ENCODE measurements around the gene CSNK2A3. TPM values are rescaled to one million over a fixed set of nuclear protein-coding genes. Genes with fewer than 3 reads are reported as not detected.

Gene CSNK2A3
- total RNA-seq, 1 experiment from 2014 or later, result 2.0 TPM

- ATAC-seq, result no peak
- no peaks in the 10 kb centered on the region for H3K27me3 ChIP-seq (ENCODE audit: insufficient read depth, low read length)
- H3K79me2 ChIP-seq (ENCODE audit: insufficient read depth, low read length), result no peaks in the 10 kb centered on the region
- no peak for TF ChIP-seq ZNF274 (IDR thresholded peaks at IDR 0.05; ENCODE audit: low read depth, low read length)
- ChIA-PET CTCF (no interaction called here), POLR2A (no interaction called here), RAD21 (ENCODE audit: low non-redundant PET in 1 of 2, low total read pairs in 2 of 2, uncharacterized antibody in 2 of 2, unreplicated experiment in 2 of 2) (no interaction called here)
- no peak overlapping the region for H2AFZ ChIP-seq (ENCODE audit: low read depth, low read length, poor library complexity, severe bottlenecking)
- no peaks in the 10 kb centered on the region for H3K9me2 ChIP-seq (ENCODE audit: insufficient read depth)
- H3K36me3 ChIP-seq (ENCODE audit: control insufficient read depth in 1 of 2, insufficient read depth in 2 of 2, low read length in 2 of 2), result no peaks in the 10 kb centered on the region
- H3K9me3 ChIP-seq (ENCODE audit: control insufficient read depth in 1 of 2, insufficient read depth in 1 of 2, low read depth in 1 of 2, low read length in 2 of 2), result no peaks in the 10 kb centered on the region
- H3K4me2 ChIP-seq (ENCODE audit: low read length), result no peak overlapping the region
- no peak overlapping the region for H3K4me3 ChIP-seq (replicated peaks in 1 of 2; ENCODE audit: low read depth in 1 of 2, low read length in 2 of 2)
- peaks cover 0 to 11% of the 10 kb centered on the region in 2 experiments; a peak in 3 of 4 replicates for H3K4me1 ChIP-seq (ENCODE audit: control insufficient read depth in 1 of 2, insufficient read depth in 2 of 2, low read length in 2 of 2)
- H3K27ac ChIP-seq (ENCODE audit: low read depth, low read length), result no peak overlapping the region
- H4K20me1 ChIP-seq (ENCODE audit: insufficient read depth), result no peaks in the 10 kb centered on the region
- intact Hi-C loops (cut with micrococcal nuclease), result no loop called here
- no peak for DNase-seq (ENCODE audit: low read depth, low spot score)
- no TSS peak for BruUV-seq (replicated peaks)
- H3K9ac ChIP-seq (ENCODE audit: low read length), result no peak overlapping the region
Measured at GRCh38 chr11:11316651-11317230, 36.3 kb downstream of the CSNK2A3 start.

DNA sequence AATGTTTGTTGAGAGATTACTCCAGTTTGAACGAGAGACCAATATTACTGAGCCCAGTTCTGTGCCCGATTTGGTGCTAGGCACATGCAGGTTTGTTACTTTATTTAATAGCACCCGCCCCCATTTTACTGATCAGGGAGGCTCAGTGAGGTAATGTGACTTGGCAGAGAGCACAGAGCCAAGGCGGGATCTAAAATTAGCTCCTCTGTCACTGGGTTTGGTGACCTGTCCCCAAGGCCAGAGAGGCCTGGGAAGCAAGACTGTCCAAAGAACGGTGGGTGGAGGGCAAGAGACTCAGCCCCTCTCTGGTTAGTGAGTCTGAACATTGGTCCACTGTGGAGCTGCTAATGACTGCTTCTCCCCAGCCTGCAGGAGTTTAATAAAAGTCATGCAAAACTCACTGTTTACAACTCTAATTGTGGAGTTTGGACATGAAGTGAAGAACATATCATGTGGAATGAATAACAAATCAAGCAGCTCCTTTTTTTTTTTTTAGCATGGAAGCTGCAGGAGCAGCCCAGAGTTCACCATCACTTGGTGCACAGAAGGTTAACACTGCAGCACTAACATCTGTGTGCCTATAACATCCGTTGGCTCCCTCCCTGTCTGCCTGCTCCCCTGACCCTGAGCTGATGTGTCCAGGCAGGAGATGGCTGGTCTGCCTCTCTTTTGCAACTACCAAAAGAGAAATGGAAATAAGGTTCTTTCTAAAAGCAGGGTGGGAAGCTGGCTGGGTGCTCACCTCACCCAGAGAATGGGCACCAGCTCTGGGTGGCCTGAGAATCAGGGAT is 39.0 kb downstream of the CSNK2A3 start:
- no peak for DNase-seq (ENCODE audit: low read depth, low spot score)
- no peaks in the 10 kb centered on the region for H3K36me3 ChIP-seq (ENCODE audit: control insufficient read depth in 1 of 2, insufficient read depth in 2 of 2, low read length in 2 of 2)
- no peak overlapping the region for H3K4me3 ChIP-seq (replicated peaks in 1 of 2; ENCODE audit: low read depth in 1 of 2, low read length in 2 of 2)
- no peak overlapping the region for H3K27ac ChIP-seq (ENCODE audit: low read depth, low read length)
- no peaks in the 10 kb centered on the region for H3K27me3 ChIP-seq (ENCODE audit: insufficient read depth, low read length)
- BruUV-seq (replicated peaks), result no TSS peak
- intact Hi-C loops (cut with micrococcal nuclease), result no loop called here
- RAD21 ChIA-PET (ENCODE audit: low non-redundant PET in 1 of 2, low total read pairs in 2 of 2, uncharacterized antibody in 2 of 2, unreplicated experiment in 2 of 2), result no interaction called here
- H3K4me2 ChIP-seq (ENCODE audit: low read length), result 0 out of 2 replicates have a peak overlapping the region, but pooled peaks have one; percentile 23
- no peaks in the 10 kb centered on the region for H3K79me2 ChIP-seq (ENCODE audit: insufficient read depth, low read length)
- ATAC-seq, result no peak
- CTCF ChIA-PET, result interaction anchor here (1.6 kb wide), 1 partner anchor 286 kb away, joined by 5 read pairs; no protein-coding TSS in a partner anchor
- H3K9me3 ChIP-seq (ENCODE audit: control insufficient read depth in 1 of 2, insufficient read depth in 1 of 2, low read depth in 1 of 2, low read length in 2 of 2), result no peaks in the 10 kb centered on the region
- H3K4me1 ChIP-seq (ENCODE audit: control insufficient read depth in 1 of 2, insufficient read depth in 2 of 2, low read length in 2 of 2), result peaks cover 0 to 11% of the 10 kb centered on the region in 2 experiments; a peak in 3 of 4 replicates
- H4K20me1 ChIP-seq (ENCODE audit: insufficient read depth), result no peaks in the 10 kb centered on the region
- no peak overlapping the region for H3K9ac ChIP-seq (ENCODE audit: low read length)
- POLR2A ChIA-PET, result no interaction called here
- H2AFZ ChIP-seq (ENCODE audit: low read depth, low read length, poor library complexity, severe bottlenecking), result no peak overlapping the region
- TF ChIP-seq JUND (IDR thresholded peaks at IDR 0.05), result no peak
- TF ChIP-seq ZFX (IDR thresholded peaks at IDR 0.05), result no peak
- no peak for TF ChIP-seq CBX3 (IDR thresholded peaks at IDR 0.05; ENCODE audit: low read depth)
- no peak for TF ChIP-seq EGR1 (IDR thresholded peaks at IDR 0.05; ENCODE audit: low read depth)
- no peak for TF ChIP-seq RAD21 (IDR thresholded peaks at IDR 0.05; ENCODE audit: low read depth)
- no peak for TF ChIP-seq FOSL1 (IDR thresholded peaks at IDR 0.05; ENCODE audit: low read depth)
- TF ChIP-seq, protein P1, sequence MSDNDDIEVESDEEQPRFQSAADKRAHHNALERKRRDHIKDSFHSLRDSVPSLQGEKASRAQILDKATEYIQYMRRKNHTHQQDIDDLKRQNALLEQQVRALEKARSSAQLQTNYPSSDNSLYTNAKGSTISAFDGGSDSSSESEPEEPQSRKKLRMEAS (IDR thresholded peaks at IDR 0.05), result no peak
- TF ChIP-seq SRF (IDR thresholded peaks at IDR 0.05; ENCODE audit: low read depth), result no peak
- no peak for TF ChIP-seq TCF7L2 (IDR thresholded peaks at IDR 0.05; ENCODE audit: borderline replicate concordance, extremely low read depth, insufficient read depth, insufficient read length)
- no peak for TF ChIP-seq ELF1 (IDR thresholded peaks at IDR 0.05; ENCODE audit: borderline replicate concordance, low read depth)
- TF ChIP-seq YY1 (IDR thresholded peaks at IDR 0.05; ENCODE audit: extremely low read depth, insufficient replicate concordance, low read depth, low read length), result no peak
- no peak for TF ChIP-seq SIN3A (IDR thresholded peaks at IDR 0.05; ENCODE audit: low read depth)
- TF ChIP-seq, protein P2, sequence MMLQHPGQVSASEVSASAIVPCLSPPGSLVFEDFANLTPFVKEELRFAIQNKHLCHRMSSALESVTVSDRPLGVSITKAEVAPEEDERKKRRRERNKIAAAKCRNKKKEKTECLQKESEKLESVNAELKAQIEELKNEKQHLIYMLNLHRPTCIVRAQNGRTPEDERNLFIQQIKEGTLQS (IDR thresholded peaks at IDR 0.05), result no peak
- TF ChIP-seq EZH2phosphoT487 (IDR thresholded peaks at IDR 0.05; ENCODE audit: borderline replicate concordance), result no peak
- no peaks in the 10 kb centered on the region for H3K9me2 ChIP-seq (ENCODE audit: insufficient read depth)
